HG02970 (cell line): ENCODE measurements around the gene GPR63.

Source experiments
- ATAC-seq: cut with Tn5 transposase; IDR thresholded peaks from one replicate; pipeline ENCODE4 v1.9.1; 2021; ENCODE audit warnings: mild to moderate bottlenecking, moderate library complexity, moderate number of reproducible peaks; ENCODE audit not compliant: unreplicated experiment, low FRiP score

Gene GPR63

GRCh38 chr6:96826865-96827264, 10.4 kb downstream of the GPR63 start:
- ATAC-seq: no peak

- no peak for ATAC-seq
Observed at GRCh38 chr6:96823743-96824142, 13.5 kb downstream of the GPR63 start.

GRCh38 chr6:96821034-96821433, 16.2 kb downstream of the GPR63 start:
- ATAC-seq: no peak

- ATAC-seq: no peak
Observed at GRCh38 chr6:96816301-96816817, 20.9 kb downstream of the GPR63 start.

DNA sequence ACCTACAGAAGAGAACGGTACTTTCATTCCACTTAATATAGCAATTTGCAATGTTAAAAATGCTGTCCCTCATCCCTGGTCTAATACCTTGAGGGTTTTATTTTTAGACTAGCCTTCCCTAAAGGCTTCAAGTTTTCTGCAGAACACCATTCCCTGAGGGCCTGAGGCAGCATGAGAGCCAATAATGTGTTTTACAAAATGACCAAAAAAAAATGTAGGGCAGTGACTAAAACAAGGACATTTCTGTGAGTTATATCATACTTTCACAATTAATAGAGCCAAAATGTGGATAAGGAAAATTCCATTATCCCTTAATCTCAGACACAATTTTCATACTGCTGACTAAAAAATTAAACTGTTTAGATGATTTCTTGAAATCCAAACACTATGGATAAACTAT, 22.7 kb downstream of the GPR63 start:
- ATAC-seq: no peak

DNA sequence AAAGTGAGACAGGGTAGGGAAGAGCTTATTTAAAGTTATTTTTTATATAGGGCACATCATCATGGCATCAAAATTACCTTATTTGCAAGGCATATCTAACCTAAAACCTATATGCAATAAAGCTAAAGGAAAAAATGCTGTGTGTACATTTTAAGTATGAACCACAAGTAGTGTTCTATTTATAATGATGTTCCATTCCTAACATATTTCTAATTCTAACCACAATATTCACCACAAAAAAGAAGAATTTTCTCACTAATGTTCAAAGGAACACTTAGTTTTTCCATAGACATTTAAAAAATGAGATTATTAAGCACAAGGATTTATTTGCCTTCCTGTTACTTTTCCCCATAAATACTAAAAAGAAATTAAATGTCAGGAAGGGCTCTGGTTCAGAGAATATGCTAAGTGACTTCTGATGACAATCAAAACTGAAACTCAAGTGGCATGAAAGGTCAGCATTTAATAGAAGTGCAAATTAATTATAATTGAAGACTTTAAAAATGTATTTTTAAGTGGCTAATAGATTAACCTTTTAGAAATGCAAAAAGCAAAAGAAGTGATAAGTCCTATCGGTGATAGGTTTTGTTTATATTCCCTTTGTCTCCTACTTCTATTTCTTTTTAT, 25.1 kb downstream of the GPR63 start:
- no peak for ATAC-seq

GRCh38 chr6:96811670-96812069, 25.6 kb downstream of the GPR63 start:
- no peak for ATAC-seq

DNA sequence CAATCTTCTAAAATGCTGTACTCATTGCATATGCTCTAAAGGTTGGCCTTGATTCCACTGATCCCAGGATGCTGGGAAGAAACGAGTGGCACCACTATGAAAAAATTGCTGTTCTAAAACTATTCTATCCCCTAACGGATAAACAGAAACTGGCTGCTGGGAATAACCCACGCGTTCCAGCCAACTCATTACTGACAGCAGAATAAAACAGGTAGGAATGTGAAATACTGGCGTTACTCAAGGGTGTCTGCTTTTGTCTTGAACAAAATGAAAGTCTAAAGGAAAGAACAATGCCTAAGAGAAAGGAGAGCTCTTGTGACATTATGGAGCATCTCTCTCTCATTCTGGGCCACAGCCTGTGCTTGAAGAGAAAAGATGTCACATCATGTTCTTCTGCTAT, 26.1 kb downstream of the GPR63 start:
- no peak for ATAC-seq

DNA sequence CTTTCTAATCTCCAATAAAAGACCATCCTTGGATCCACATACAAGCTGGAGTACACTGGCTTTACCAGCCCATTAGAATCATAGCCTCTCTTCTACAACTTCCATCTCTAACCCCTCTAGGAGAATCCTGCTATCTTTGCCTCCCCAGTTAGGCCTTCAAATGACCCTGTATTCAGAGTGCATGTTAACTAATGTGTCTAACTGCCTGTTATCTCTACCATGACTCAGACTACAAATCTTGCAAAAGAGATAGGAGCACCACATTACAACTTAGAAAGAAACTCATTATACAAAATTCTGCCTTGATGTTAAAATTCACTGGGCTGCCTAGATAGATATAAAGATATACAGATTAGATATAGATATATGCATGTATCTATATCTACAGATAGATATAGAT, 28.2 kb downstream of the GPR63 start:
- ATAC-seq: no peak

- ATAC-seq: no peak
Observed at GRCh38 chr6:96803106-96803481, 34.2 kb downstream of the GPR63 start.

DNA sequence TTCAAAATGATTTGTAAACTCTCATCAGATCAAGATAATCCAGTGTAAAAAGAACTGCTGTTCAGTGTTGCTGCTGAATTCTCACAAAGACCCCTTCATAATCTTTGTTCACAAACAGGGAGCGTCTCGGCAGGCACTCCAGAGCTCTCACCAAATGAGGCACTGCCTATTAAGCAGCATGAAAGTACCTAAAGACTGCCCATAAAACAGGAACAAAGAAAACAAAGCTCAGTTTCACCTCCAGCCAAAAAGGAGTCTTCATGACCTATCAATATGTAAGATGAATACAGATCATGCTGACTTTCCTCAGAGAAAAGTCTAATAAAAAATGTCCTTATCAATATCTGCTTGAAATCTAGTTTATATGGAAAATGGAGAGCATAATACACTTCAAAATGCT, 41.8 kb downstream of the GPR63 start:
- ATAC-seq: peak; percentile 85

GRCh38 chr6:96794980-96795379, 42.3 kb downstream of the GPR63 start:
- peak; percentile 22 for ATAC-seq

DNA sequence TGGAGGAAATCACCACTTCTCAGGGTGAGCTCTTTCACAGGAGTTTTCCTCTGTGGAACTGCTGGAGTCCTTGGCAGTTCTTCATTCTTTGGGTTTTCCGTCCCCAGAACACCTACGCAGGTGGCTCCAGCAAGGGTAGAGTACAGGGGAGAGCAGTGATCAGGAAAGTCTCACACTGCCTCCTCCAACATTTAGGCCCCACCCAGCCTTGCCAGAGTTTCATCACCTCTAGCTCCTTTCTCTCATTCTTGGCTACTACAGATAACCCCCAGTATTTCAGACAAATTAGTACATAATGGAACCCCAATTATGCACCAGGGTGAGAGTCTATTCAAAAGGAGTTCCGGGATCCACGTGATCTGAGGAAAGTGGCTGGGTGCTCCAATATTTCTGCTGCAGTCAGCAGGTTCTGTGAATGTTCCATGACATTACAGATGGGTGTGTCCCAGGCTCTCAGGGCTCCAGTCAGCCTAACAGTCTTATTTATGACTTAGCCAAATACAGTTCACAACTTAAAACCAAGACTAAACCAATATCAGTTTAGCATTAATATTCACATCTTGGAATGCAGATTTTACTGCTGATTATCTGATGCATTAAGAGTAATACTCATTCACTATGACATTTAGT, 44.6 kb downstream of the GPR63 start:
- no peak for ATAC-seq

- ATAC-seq: no peak
Observed at GRCh38 chr6:96789871-96790270, 47.4 kb downstream of the GPR63 start.

DNA sequence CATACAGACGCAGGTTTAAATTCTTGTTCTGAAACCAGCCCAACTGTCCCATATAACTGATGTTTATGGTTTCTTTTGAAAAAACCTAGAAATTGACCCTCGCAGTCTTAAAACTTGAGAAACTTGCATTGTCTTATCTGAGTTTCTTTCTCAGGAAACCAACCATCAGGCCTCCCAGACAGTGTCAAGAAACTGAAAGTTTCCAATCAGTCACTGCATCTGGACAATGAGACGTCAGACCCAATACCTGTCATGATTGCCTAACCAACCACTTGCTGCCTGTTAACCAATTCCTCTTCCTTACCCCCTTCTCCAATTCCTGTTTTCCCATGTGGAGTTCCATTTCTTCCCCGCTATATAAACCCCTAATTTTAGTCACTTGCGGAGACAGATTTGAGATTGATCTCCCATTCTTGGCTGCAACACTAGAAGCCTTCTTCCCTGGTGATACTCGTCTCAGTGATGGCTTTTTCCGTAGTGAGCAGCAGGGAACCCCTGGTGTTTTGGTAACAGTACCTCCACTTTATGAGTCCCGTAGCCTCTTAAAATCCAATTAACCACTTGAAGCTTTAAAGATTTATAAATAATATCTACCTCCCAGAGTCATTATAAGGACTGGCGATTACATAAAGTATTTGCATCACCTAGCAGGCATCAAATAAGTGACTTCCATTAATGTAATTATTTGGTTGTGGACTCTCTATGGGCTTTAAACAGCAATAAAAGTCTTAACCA, 49.3 kb downstream of the GPR63 start:
- ATAC-seq: no peak

- no peak for ATAC-seq
Observed at GRCh38 chr6:96786336-96786735, 50.9 kb downstream of the GPR63 start.

- ATAC-seq: no peak
Observed at GRCh38 chr6:96784650-96785049, 52.6 kb downstream of the GPR63 start.

DNA sequence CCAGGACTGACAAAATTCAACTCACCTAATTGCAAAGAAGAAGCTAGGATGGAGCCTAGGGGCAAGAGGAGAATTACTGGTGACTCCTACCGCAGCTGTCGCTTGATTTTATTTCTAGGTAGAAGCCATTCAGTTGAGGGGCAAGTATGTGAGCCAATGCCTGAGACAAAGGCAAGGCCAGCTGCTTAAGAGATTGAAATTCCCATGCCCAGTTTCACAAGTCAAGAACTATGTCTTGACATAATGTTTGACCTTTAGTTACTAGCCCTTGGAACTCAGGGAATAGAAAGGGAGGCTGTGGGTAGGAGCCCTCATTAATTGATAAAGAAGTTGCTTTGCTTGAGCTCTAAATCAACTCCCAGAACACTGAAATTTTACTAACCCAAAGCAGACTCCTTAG, 54.0 kb downstream of the GPR63 start:
- no peak for ATAC-seq

DNA sequence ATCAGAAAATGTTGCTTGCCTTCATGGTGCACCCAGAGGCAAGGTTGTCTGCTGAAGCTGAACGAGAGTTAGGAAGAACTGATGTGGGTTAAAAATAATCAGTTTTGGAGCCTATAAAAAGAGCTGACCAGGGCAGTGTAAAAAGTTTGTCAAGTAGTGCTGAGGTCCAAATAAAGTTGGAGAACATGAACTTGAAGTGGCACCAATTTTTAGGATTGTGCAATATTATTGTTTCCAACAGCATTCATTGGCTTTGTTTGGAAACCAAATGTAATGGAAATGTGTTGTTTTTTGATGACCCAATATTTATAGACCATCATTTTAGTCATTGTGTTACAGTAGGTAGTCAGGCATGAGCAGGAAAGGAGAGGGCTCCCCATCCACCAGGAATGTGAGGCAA, 55.7 kb downstream of the GPR63 start:
- ATAC-seq: no peak

DNA sequence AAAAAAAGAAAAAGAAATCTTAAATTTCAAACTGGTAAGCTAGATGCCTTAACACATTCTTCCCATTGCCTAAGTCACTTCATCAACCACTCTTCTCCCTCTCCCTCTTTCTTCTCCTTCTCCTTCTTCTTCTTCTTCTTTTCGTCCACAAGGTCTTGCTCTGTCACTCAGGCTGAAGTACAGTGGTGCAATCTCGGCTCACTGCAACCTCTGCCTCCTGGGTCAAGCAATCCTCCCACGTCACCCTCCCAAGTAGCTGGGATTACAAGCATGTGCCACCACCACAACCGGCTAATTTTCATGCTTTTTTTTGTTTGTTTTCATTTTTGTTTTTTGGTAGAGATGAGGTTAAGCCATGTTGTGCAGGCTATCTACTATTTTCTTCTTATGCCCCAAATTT, 60.2 kb downstream of the GPR63 start:
- no peak for ATAC-seq

DNA sequence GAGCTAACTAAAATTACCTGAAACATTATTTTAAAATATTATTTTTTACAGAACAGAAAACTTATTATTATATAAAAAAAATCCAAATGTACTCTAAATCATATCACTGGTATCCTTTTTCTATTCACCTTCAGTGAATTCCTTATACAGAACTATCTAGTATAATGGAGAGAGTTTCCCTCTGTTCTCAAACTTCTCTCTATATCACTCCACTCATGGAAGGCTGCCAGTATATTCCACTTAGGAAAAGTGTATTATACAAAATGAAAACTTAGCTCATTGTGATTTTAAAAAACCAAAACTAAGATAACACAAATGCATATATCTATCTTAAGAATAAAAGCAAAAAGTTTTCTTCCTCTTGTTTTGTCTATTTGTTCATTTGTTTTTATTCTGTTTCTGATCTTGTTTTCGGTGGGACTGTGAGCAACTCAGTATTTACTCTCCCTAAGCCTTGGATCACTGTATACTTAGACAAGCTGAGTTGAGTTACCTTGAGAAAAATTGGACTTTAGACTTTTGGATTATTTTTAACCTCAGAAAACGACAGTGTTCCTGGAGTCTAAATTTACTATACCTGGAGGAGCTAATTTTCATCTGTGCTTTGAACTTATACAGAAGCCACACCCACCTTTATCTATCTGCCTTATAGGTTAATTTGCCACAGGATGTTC, 61.4 kb downstream of the GPR63 start:
- ATAC-seq: no peak
